Measurements from ENCODE around the gene GADD45A. TPM values are rescaled to one million over a fixed set of nuclear protein-coding genes. Genes with fewer than 3 reads are reported as not detected.
"Not testable (repeated sequence)": the region's sequence is repeated elsewhere in the genome, so short reads cannot be mapped to it uniquely, and the experiment has no call there.

GADD45A gene
- total RNA-seq, 1 donor from 2014 or later = 28.6 TPM

- H3K36me3 Mint-ChIP-seq = no peaks in the 10 kb centered on the region
- H3K4me2 ChIP-seq = no peak overlapping the region
- no peak overlapping the region for H3K27ac ChIP-seq
- H3K9ac ChIP-seq = no peak overlapping the region
- H3K27me3 Mint-ChIP-seq (ENCODE audit: insufficient read depth, low read depth) = peaks cover 4% of the 10 kb centered on the region
- no peak overlapping the region for H2AFZ ChIP-seq (replicated peaks)
- H3K27me3 ChIP-seq = no peaks in the 10 kb centered on the region
- H3F3A ChIP-seq (ENCODE audit: low read depth) = no peaks in the 10 kb centered on the region
- H3K9me3 Mint-ChIP-seq = no peaks in the 10 kb centered on the region
- no peaks in the 10 kb centered on the region for H3K9me3 ChIP-seq (ENCODE audit: low read depth)
- H3K4me1 Mint-ChIP-seq = peaks cover 22% of the 10 kb centered on the region
- no peaks in the 10 kb centered on the region for H3K36me3 ChIP-seq
- no peak overlapping the region for H3K27ac Mint-ChIP-seq
- no peak for DNase-seq (ENCODE audit: low spot score)
- H3K4me1 ChIP-seq = peaks cover 5% of the 10 kb centered on the region
- no peak overlapping the region for H3K4me3 Mint-ChIP-seq
- no peak overlapping the region for H3K4me3 ChIP-seq
- TF ChIP-seq EZH2 (IDR thresholded peaks at IDR 0.05) (no peak), CTCF (IDR thresholded peaks at IDR 0.05) (no peak)
- H3K79me2 ChIP-seq (ENCODE audit: low read depth) = no peaks in the 10 kb centered on the region
- H4K20me1 ChIP-seq (ENCODE audit: low read depth) = no peaks in the 10 kb centered on the region
These were observed 44.9 kb downstream of the GADD45A start for GRCh38 chr1:67729872-67730271.

- H3K4me1 ChIP-seq; H3K36me3 Mint-ChIP-seq; H3K27ac Mint-ChIP-seq; H3K9me3 Mint-ChIP-seq; H3F3A ChIP-seq (ENCODE audit: low read depth); H3K4me3 ChIP-seq; H3K79me2 ChIP-seq (ENCODE audit: low read depth); H3K27ac ChIP-seq; H3K9ac ChIP-seq; H4K20me1 ChIP-seq (ENCODE audit: low read depth); H3K27me3 ChIP-seq; H3K27me3 Mint-ChIP-seq (ENCODE audit: insufficient read depth, low read depth); H2AFZ ChIP-seq (replicated peaks); H3K4me3 Mint-ChIP-seq; H3K4me2 ChIP-seq; H3K36me3 ChIP-seq; DNase-seq (ENCODE audit: low spot score); H3K9me3 ChIP-seq (ENCODE audit: low read depth): not testable (repeated sequence)
- peaks cover 22% of the 10 kb centered on the region for H3K4me1 Mint-ChIP-seq
These were observed 45.3 kb downstream of the GADD45A start for GRCh38 chr1:67730312-67730711.

GRCh38 chr1:67731322-67731721 is 46.3 kb downstream of the GADD45A start:
- no peak overlapping the region for H3K4me2 ChIP-seq
- no peak overlapping the region for H3K9ac ChIP-seq
- no peak for DNase-seq (ENCODE audit: low spot score)
- no peaks in the 10 kb centered on the region for H3F3A ChIP-seq (ENCODE audit: low read depth)
- no peaks in the 10 kb centered on the region for H4K20me1 ChIP-seq (ENCODE audit: low read depth)
- TF ChIP-seq EZH2phosphoT487 (IDR thresholded peaks at IDR 0.05) = no peak
- no peak for TF ChIP-seq CTCF (IDR thresholded peaks at IDR 0.05)
- TF ChIP-seq EZH2 (IDR thresholded peaks at IDR 0.05) = no peak
- no peak overlapping the region for H3K4me3 ChIP-seq
- H3K27ac ChIP-seq = no peak overlapping the region
- peaks cover 13% of the 10 kb centered on the region for H3K4me1 ChIP-seq
- H3K79me2 ChIP-seq (ENCODE audit: low read depth) = no peaks in the 10 kb centered on the region
- no peaks in the 10 kb centered on the region for H3K27me3 ChIP-seq
- no peaks in the 10 kb centered on the region for H3K9me3 ChIP-seq (ENCODE audit: low read depth)
- Mint-ChIP-seq H3K4me1 (peaks cover 30% of the 10 kb centered on the region), H3K27me3 (ENCODE audit: insufficient read depth, low read depth) (peaks cover 4% of the 10 kb centered on the region), H3K27ac (no peak overlapping the region), H3K4me3 (no peak overlapping the region), H3K36me3 (no peaks in the 10 kb centered on the region), H3K9me3 (no peaks in the 10 kb centered on the region)
- H2AFZ ChIP-seq (replicated peaks) = no peak overlapping the region
- no peaks in the 10 kb centered on the region for H3K36me3 ChIP-seq

- Histone ChIP-seq H3K4me3 (no peak overlapping the region), H4K20me1 (ENCODE audit: low read depth) (no peaks in the 10 kb centered on the region), H3K36me3 (no peaks in the 10 kb centered on the region), H3K27me3 (no peaks in the 10 kb centered on the region), H3K4me1 (peaks cover 19% of the 10 kb centered on the region), H3K4me2 (no peak overlapping the region), H3K27ac (no peak overlapping the region), H2AFZ (replicated peaks) (no peak overlapping the region), H3K79me2 (ENCODE audit: low read depth) (no peaks in the 10 kb centered on the region), H3K9me3 (ENCODE audit: low read depth) (no peaks in the 10 kb centered on the region), H3K9ac (no peak overlapping the region), H3F3A (ENCODE audit: low read depth) (no peaks in the 10 kb centered on the region)
- Mint-ChIP-seq H3K9me3 (no peaks in the 10 kb centered on the region), H3K4me1 (peaks cover 38% of the 10 kb centered on the region), H3K27ac (no peak overlapping the region), H3K36me3 (no peaks in the 10 kb centered on the region), H3K27me3 (ENCODE audit: insufficient read depth, low read depth) (peaks cover 4% of the 10 kb centered on the region), H3K4me3 (no peak overlapping the region)
- DNase-seq (ENCODE audit: low spot score) = no peak
- TF ChIP-seq EZH2 (IDR thresholded peaks at IDR 0.05) = no peak
- TF ChIP-seq CTCF (IDR thresholded peaks at IDR 0.05) = no peak
- TF ChIP-seq EZH2phosphoT487 (IDR thresholded peaks at IDR 0.05) = no peak
These were observed 47.8 kb downstream of the GADD45A start for GRCh38 chr1:67732750-67733151.
